T-cell (primary cell): ENCODE measurements around the gene ZFHX3. TPM values are rescaled to one million over a fixed set of nuclear protein-coding genes. Genes with fewer than 3 reads are reported as not detected.

ENCODE experiments used
- ATAC-seq, 4 experiments: fragments of 200-7000 bp in 3 of 4; fragments of 150-1000 bp in 1 of 4; cut with Tn5 transposase; replicated peaks in 1 of 4; 1 replicate in 3 of 4; 2 replicates in 1 of 4; pipeline ENCODE4 v1.10.0; 2021; ENCODE audit warnings: moderate library complexity in 3 of 4, mild to moderate bottlenecking in 2 of 4, moderate number of reproducible peaks in 1 of 4
- CTCF ChIA-PET, 2 donors: fragments of 300-600 bp; sonication (Branson Sonifier 250); formaldehyde crosslinking; loops; one replicate each; lab custom pipeline; 2022; ENCODE audit warnings: antibody characterized with exemption in 2 of 2; lab: Charles Lee
- POLR2A ChIA-PET, 2 donors: fragments of 300-600 bp; sonication (Branson Sonifier 250); formaldehyde crosslinking; loops; one replicate each; lab custom pipeline; 2022; ENCODE audit warnings: antibody characterized with exemption in 2 of 2; lab: Charles Lee
- DNase-seq, 35 experiments: peaks; one replicate each; pipeline versions ENCODE4 v3.0.0 to v3.0.0-alpha.2; 2013 to 2023
- H3K27ac ChIP-seq: one replicate; pipeline ENCODE4 v1.5.1; 2013; ENCODE audit warnings: low read length
- H3K27me3 ChIP-seq, 2 experiments: replicated peaks in 1 of 2; 1 replicate in 1 of 2; 2 replicates in 1 of 2; pipeline versions ENCODE4 v1.6.1 to v1.7.0; 2013; ENCODE audit warnings: low read length in 1 of 2, mixed read lengths in 1 of 2; ENCODE audit not compliant: control insufficient read depth in 2 of 2, insufficient read depth in 2 of 2; ENCODE audit errors: extremely low read depth in 1 of 2
- H3K36me3 ChIP-seq, 2 donors: 1 replicate in 1 of 2; 2 replicates in 1 of 2; pipeline versions ENCODE4 v1.6.1 to v1.7.0; 2013; ENCODE audit warnings: low read length in 1 of 2; ENCODE audit not compliant: control insufficient read depth in 2 of 2, insufficient read depth in 1 of 2; ENCODE audit errors: extremely low read depth in 1 of 2
- H3K4me1 ChIP-seq, 2 experiments: 1 replicate in 1 of 2; 2 replicates in 1 of 2; pipeline versions ENCODE4 v1.6.1 to v1.7.0; 2013; ENCODE audit warnings: low read length in 2 of 2, mixed read lengths in 1 of 2; ENCODE audit not compliant: insufficient read depth in 2 of 2, control insufficient read depth in 1 of 2; ENCODE audit errors: extremely low read depth in 1 of 2
- H3K4me3 ChIP-seq, 2 donors: 1 replicate in 1 of 2; 2 replicates in 1 of 2; pipeline versions ENCODE4 v1.5.1 to v1.7.0; 2013; ENCODE audit warnings: mild to moderate bottlenecking in 2 of 2, low read length in 1 of 2, moderate library complexity in 1 of 2; ENCODE audit not compliant: control insufficient read depth in 1 of 2; ENCODE audit errors: extremely low read depth in 1 of 2
- H3K9me3 ChIP-seq: 2 replicates; pipeline ENCODE4 v1.7.0; 2013
- H3K27ac Mint-ChIP-seq, 2 donors: one replicate each; pipeline ENCODE4 v1.8.0; 2020 to 2021; ENCODE audit warnings: mild to moderate bottlenecking in 2 of 2, mixed read lengths in 2 of 2
- H3K27me3 Mint-ChIP-seq, 2 donors: one replicate each; pipeline ENCODE4 v1.8.0; 2021 to 2022; ENCODE audit warnings: mixed read lengths in 2 of 2
- H3K36me3 Mint-ChIP-seq: one replicate; pipeline ENCODE4 v1.8.0; 2021; ENCODE audit warnings: mixed read lengths
- H3K4me1 Mint-ChIP-seq, 3 donors: one replicate each; pipeline ENCODE4 v1.8.0; 2020 to 2022; ENCODE audit warnings: mixed read lengths in 3 of 3, mild to moderate bottlenecking in 1 of 3
- H3K4me3 Mint-ChIP-seq, 3 donors: one replicate each; pipeline ENCODE4 v1.8.0; 2020 to 2022; ENCODE audit warnings: mild to moderate bottlenecking in 3 of 3, mixed read lengths in 3 of 3, moderate library complexity in 3 of 3
- H3K9me3 Mint-ChIP-seq, 3 donors: one replicate each; pipeline ENCODE4 v1.8.0; 2020 to 2022; ENCODE audit warnings: mixed read lengths in 3 of 3
- WGBS: methylation state at CpG from one replicate; pipeline ENCODE4 v1.1.5; 2013; ENCODE audit warnings: missing lambda C conversion rate; ENCODE audit not compliant: insufficient coverage; 5-methylcytosine and 5-hydroxymethylcytosine counted together
- total RNA-seq, 35 experiments: library from RNA in 6 of 35; stranded (reverse) in 6 of 35; fragments of 120-200 nt in 1 of 35; gene quantifications; one replicate each; pipeline versions ENCODE4 v1.2.1 to v1.2.4 and lab custom pipeline; 2013 to 2026

ZFHX3 gene
- total RNA-seq, 5 donors from 2014 or later (not counting 1 experiment from before 2014, with no cell fraction given): 0.35 to 2.1 (median 1.0) TPM

DNA sequence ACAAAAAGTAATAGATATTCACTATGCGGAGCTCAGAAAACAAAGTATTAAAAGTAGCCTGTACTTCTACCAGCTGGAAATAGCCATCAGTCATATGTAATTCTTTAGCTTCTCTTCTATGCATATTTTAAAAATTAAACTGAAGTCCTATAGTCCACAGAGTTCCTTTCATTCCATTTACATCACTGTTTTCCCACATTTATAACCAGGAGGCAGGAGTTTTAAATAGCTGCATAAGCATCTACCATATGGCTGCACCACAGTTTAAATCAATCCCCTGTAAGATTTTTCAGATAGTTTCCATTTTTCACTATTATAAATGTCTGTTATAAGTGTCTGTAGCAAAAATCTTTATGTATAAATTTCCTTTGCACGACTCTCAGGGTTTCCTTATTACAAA is 45.1 kb downstream of the ZFHX3 start:
- Mint-ChIP-seq H3K27ac (no peak overlapping the region), H3K4me3 (no peak overlapping the region), H3K36me3 (no peaks in the 10 kb centered on the region), H3K9me3 (peaks cover 5 to 17% (median 7%) of the 10 kb centered on the region in 3 donors), H3K27me3 (no peaks in the 10 kb centered on the region), H3K4me1 (no peaks in the 10 kb centered on the region)
- WGBS: no CpG with 5 or more reads among the region's 2 CpGs
- H3K27ac ChIP-seq: no peak overlapping the region
- no peak overlapping the region for H3K4me3 ChIP-seq
- H3K4me1 ChIP-seq: no peaks in the 10 kb centered on the region
- no peak for DNase-seq
- ATAC-seq: no peak
- no peaks in the 10 kb centered on the region for H3K36me3 ChIP-seq
- peaks cover 0 to 2% of the 10 kb centered on the region in 2 experiments for H3K27me3 ChIP-seq
- CTCF ChIA-PET: interaction anchor here in 1 of 2 donors (0.6 kb wide), 1 partner anchor 1646 kb away, joined by 3 read pairs; no protein-coding TSS in a partner anchor
- H3K9me3 ChIP-seq: no peaks in the 10 kb centered on the region
- POLR2A ChIA-PET: no interaction called here

DNA sequence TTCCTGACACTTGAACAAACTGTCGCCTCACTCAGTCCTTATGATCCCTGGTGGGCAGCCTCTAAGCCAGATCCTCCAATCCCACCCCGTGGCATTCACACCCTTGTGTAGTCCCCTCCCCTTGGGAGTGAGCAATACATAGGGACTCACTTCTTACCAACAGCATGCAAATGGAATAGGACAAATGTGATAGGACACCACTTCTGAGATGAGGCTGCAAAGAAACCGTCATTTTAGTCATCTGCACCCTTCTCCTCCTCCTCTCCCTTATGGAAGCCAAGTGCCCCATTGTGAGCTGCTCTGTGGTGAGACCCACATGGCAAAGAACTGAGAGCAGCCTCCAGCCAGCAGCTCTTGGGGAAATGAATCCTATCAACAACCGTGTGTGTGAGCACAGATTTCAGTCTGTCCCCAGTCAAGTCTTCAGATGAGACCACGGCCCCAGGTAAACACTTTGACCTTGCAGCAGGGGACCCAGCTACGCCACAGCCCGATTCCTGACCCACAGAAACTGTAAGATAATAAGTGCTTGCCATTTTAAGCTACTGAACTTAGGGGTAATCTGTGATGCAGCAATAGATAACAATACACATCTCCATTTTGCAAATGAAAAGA is 46.9 kb downstream of the ZFHX3 start:
- ChIA-PET CTCF (no interaction called here), POLR2A (no interaction called here)
- Histone ChIP-seq H3K27ac (no peak overlapping the region), H3K4me1 (no peaks in the 10 kb centered on the region), H3K9me3 (no peaks in the 10 kb centered on the region), H3K4me3 (no peak overlapping the region), H3K36me3 (no peaks in the 10 kb centered on the region), H3K27me3 (peaks cover 0 to 2% of the 10 kb centered on the region in 2 experiments)
- no peaks in the 10 kb centered on the region for H3K4me1 Mint-ChIP-seq
- no peaks in the 10 kb centered on the region for H3K36me3 Mint-ChIP-seq
- 84% methylated on average over 3 of the region's 7 CpGs for WGBS
- no peaks in the 10 kb centered on the region for H3K27me3 Mint-ChIP-seq
- H3K27ac Mint-ChIP-seq: no peak overlapping the region
- peaks cover 5 to 17% (median 7%) of the 10 kb centered on the region in 3 donors for H3K9me3 Mint-ChIP-seq
- DNase-seq (no peak), ATAC-seq (no peak)
- no peak overlapping the region for H3K4me3 Mint-ChIP-seq

DNA sequence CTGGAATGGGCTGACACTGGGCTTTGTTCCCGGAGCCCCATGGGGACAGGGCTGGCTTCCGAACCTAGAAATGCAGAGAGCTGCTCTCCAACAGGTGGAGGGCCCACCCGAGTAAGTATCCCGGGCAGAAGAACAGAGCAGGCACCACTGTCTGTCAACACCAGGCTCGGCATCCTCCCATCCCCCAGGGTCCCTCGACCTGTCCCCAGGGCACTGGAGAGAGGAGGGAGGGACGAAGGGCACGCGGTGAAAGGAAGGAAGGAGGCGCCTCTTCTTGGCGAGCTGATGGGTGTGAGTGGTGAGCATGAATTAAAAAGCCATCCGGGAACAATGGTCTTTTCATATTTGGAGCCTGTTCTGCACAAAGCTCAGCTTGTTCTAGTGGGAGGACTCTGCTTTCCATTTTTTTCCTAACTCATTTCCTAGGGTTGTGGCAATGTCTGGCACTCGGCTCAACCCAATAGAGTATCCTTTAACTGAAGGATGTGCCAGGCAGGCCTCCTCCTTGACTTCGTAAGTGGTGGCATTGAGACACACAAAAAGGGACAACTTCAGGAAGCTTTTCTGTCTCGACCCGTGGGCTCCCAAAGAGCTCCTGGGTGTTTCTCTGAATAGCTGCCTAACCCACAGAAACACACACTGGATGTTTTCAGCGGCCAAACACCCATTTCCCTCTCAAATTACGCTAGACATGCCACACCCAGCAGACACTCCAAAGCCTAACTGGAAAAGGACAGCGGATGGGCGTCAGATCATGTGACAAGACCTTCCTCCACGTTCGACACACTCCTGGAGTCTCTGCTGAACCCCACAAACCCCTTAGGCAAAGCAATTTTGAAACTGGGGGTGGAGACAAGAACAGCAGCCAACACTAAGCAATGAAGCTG is 47.7 kb downstream of the ZFHX3 start:
- H3K9me3 ChIP-seq: no peaks in the 10 kb centered on the region
- Mint-ChIP-seq H3K4me1 (no peaks in the 10 kb centered on the region), H3K27ac (no peak overlapping the region), H3K9me3 (peaks cover 5 to 17% (median 7%) of the 10 kb centered on the region in 3 donors), H3K27me3 (no peaks in the 10 kb centered on the region), H3K4me3 (no peak overlapping the region), H3K36me3 (no peaks in the 10 kb centered on the region)
- ChIA-PET CTCF (no interaction called here), POLR2A (no interaction called here)
- WGBS: 72% methylated on average over 12 of the region's 22 CpGs
- no peak for ATAC-seq
- H3K27me3 ChIP-seq: peaks cover 0 to 4% of the 10 kb centered on the region in 2 experiments
- no peak overlapping the region for H3K4me3 ChIP-seq
- no peaks in the 10 kb centered on the region for H3K4me1 ChIP-seq
- no peak overlapping the region for H3K27ac ChIP-seq
- H3K36me3 ChIP-seq: no peaks in the 10 kb centered on the region
- DNase-seq: no peak

DNA sequence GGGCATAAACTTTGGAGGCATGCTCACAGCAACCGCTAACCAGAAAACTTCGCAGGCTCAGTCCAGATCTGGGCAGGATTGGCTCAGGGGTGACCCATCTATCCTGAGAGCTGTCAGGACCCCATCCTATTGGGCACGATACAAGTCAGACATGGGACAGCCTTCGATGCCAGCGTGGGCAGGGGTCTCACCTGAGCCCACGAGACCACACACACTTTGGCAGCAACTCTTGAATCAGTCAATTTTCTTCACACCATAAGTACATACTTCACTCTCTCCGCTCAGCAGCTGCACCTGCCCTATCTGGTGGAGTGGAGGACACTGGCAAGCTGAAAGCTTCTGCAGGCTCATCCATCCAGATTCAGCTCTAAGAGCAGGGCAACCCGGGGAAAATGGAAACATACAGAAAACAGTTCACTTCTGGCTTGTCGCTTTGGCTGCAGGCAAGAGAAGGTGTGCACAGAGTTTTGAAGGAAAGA is 48.3 kb downstream of the ZFHX3 start:
- H3K9me3 Mint-ChIP-seq: peaks cover 5 to 17% (median 7%) of the 10 kb centered on the region in 3 donors
- no peaks in the 10 kb centered on the region for H3K9me3 ChIP-seq
- no peaks in the 10 kb centered on the region for H3K36me3 ChIP-seq
- CTCF ChIA-PET: no interaction called here
- no peak overlapping the region for H3K4me3 ChIP-seq
- no peak overlapping the region for H3K4me3 Mint-ChIP-seq
- 79% methylated on average over 4 of the region's 9 CpGs for WGBS
- H3K27me3 Mint-ChIP-seq: no peaks in the 10 kb centered on the region
- peaks cover 0 to 4% of the 10 kb centered on the region in 2 experiments for H3K27me3 ChIP-seq
- H3K27ac Mint-ChIP-seq: no peak overlapping the region
- DNase-seq: no peak
- H3K4me1 ChIP-seq: no peaks in the 10 kb centered on the region
- H3K27ac ChIP-seq: no peak overlapping the region
- POLR2A ChIA-PET: no interaction called here
- H3K36me3 Mint-ChIP-seq: no peaks in the 10 kb centered on the region
- no peaks in the 10 kb centered on the region for H3K4me1 Mint-ChIP-seq
- no peak for ATAC-seq

DNA sequence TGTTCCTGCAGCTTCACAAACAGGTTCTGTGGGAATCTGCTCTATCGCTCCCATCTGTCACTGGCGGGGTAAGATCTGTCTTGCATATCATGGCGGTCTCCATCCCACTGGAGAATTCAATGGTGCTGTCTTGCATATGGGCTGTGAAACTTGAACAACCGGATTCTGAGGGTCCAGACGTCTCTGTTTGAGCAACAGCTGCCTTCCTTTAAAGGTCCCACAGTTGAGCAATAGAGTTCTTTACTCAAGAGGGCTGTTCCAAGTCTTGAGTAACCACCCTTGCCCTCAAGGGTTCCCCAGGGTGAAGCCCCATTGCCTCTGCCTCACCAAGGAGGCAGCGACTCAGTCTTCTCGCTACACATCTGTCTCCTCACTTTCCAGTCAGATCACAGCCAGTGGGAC is 50.8 kb downstream of the ZFHX3 start:
- no peak for DNase-seq
- POLR2A ChIA-PET: no interaction called here

DNA sequence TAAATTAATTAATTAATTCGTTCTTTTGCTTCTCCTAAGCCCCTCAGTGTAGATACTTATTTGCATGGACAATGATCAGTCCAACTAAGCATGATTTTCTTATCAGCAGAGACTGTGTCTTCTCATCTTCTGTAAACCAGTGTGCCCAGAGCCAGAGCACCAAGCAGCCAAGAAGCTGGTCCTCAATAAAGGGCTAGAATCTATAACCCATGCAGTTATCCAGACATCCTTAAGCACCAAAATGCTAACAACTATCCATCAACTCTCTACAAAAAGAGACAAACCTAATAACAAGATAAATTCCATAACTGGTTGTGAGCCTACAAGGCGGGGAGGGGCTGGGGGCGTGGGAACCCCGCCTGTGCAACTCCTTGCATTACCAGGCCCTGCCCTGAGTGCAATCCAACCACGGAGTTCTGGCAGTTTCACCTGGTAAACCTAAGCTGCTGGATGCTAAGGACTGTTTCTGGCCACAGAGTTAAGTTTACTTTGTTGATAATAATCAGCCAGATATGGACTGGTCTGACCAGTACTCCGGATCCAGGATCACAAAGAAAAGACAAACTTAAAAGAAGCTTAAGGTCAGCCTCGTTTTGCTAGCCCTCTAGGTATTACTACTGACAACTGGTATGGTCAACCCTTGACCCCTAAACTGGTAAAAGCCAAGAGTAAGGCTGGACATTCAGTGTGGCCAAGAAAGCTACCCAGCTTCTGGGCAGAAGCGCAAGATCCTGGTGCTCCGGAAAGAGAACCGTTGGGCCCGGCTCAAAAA is 51.5 kb downstream of the ZFHX3 start:
- H3K9me3 Mint-ChIP-seq: peaks cover 5 to 12% (median 7%) of the 10 kb centered on the region in 3 donors
- DNase-seq: no peak
- 72% methylated on average over 6 of the region's 11 CpGs for WGBS
- no peaks in the 10 kb centered on the region for H3K4me1 Mint-ChIP-seq
- no peak for ATAC-seq
- CTCF ChIA-PET: no interaction called here
- H3K4me3 Mint-ChIP-seq: no peak overlapping the region
- Histone ChIP-seq H3K4me3 (no peak overlapping the region), H3K4me1 (no peaks in the 10 kb centered on the region), H3K36me3 (no peaks in the 10 kb centered on the region), H3K27me3 (peaks cover 0 to 2% of the 10 kb centered on the region in 2 experiments), H3K9me3 (no peaks in the 10 kb centered on the region), H3K27ac (no peak overlapping the region)
- POLR2A ChIA-PET: no interaction called here
- H3K36me3 Mint-ChIP-seq: no peaks in the 10 kb centered on the region
- H3K27ac Mint-ChIP-seq: no peak overlapping the region
- H3K27me3 Mint-ChIP-seq: no peaks in the 10 kb centered on the region

More for the DNA sequence above, 50.8 kb downstream of the ZFHX3 start:
- Histone ChIP-seq H3K27ac (no peak overlapping the region), H3K36me3 (no peaks in the 10 kb centered on the region), H3K9me3 (no peaks in the 10 kb centered on the region), H3K27me3 (peaks cover 0 to 2% of the 10 kb centered on the region in 2 experiments), H3K4me1 (no peaks in the 10 kb centered on the region), H3K4me3 (no peak overlapping the region)
- no peak for ATAC-seq
- WGBS: 92% methylated on average over 6 of the region's 7 CpGs
- Mint-ChIP-seq H3K27me3 (no peaks in the 10 kb centered on the region), H3K27ac (no peak overlapping the region), H3K4me1 (no peaks in the 10 kb centered on the region), H3K9me3 (peaks cover 5 to 15% (median 7%) of the 10 kb centered on the region in 3 donors), H3K36me3 (no peaks in the 10 kb centered on the region), H3K4me3 (no peak overlapping the region)
- CTCF ChIA-PET: no interaction called here
